ENCODE data around the gene ITGA1. TPM values are rescaled to one million over a fixed set of nuclear protein-coding genes. Genes with fewer than 3 reads are reported as not detected.

The ITGA1 gene
- total RNA-seq, 3 donors from 2014 or later = 26.2 to 49.2 (median 36.6) TPM

DNA sequence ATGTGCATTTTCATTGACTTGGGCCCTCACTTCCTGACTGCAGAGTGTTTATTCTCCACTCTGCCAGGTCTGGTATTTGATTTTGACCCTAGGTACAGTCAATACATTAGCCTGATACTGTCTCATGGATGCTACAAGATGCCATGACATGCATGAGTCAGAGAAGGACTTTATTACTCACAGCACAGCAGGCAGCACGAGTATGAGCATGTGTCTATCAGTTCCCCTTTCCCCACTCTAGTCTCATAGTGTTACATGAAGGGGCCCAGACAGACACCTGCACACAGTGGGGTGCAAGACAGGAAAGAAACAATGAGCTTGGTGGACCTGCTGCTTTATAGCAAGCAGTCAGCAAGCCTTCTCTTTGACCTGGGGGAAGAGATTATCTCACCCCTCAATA lies 221.0 kb downstream of the ITGA1 start:
- Histone ChIP-seq H3K36me3 (no peaks in the 10 kb centered on the region), H3K4me1 (no peaks in the 10 kb centered on the region), H3K9me3 (no peaks in the 10 kb centered on the region), H3K27ac (no peak overlapping the region), H3K27me3 (no peaks in the 10 kb centered on the region), H3K4me3 (no peak overlapping the region)
- intact Hi-C loops (cut with DNase I; ENCODE audit: low total_unique reads) = no loop called here
- TF ChIP-seq POLR2A (IDR thresholded peaks at IDR 0.05) (no peak), POLR2AphosphoS5 (IDR thresholded peaks at IDR 0.05) (no peak)
- TF ChIP-seq, protein P1, sequence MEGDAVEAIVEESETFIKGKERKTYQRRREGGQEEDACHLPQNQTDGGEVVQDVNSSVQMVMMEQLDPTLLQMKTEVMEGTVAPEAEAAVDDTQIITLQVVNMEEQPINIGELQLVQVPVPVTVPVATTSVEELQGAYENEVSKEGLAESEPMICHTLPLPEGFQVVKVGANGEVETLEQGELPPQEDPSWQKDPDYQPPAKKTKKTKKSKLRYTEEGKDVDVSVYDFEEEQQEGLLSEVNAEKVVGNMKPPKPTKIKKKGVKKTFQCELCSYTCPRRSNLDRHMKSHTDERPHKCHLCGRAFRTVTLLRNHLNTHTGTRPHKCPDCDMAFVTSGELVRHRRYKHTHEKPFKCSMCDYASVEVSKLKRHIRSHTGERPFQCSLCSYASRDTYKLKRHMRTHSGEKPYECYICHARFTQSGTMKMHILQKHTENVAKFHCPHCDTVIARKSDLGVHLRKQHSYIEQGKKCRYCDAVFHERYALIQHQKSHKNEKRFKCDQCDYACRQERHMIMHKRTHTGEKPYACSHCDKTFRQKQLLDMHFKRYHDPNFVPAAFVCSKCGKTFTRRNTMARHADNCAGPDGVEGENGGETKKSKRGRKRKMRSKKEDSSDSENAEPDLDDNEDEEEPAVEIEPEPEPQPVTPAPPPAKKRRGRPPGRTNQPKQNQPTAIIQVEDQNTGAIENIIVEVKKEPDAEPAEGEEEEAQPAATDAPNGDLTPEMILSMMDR (IDR thresholded peaks at IDR 0.05) = no peak
- no peak for DNase-seq (ENCODE audit: low spot score in 2 of 2)

Other genes starting within 250 kb of the ITGA1 start
- gene PELO, start within 50 bp of the ITGA1 start, total RNA-seq = 10 to 100 TPM; 11.7 to 16.7 (median 12.1) TPM
- 10 to 100 TPM in 2 of 3 donors, under 1 TPM in 1; 0.80 to 33.7 (median 11.8) TPM for gene ITGA2, start 201.4 kb downstream of the ITGA1 start, total RNA-seq

All from breast epithelium (tissue), 4 donors.